LNCAP (cell line): Measurements from ENCODE around the gene PAPOLB.

Source experiments
- CTCF ChIP-seq: fragments of 450-650 bp; IDR thresholded peaks from 2 replicates; pipeline ENCODE4 v1.5.1; 2017; ENCODE audit warnings: mild to moderate bottlenecking

Gene PAPOLB

GRCh38 chr7:4861673-4862072 lies at the start of gene PAPOLB:
Gene PAPOLB, minus strand, starts transcription at chr7:4862030. Its CDS starts 220 bp downstream, at chr7:4861810.
- TF ChIP-seq CTCF = no peak

GRCh38 chr7:4911111-4911828 lies 49.4 kb upstream of the PAPOLB start:
- TF ChIP-seq CTCF = no peak

- no peak for TF ChIP-seq CTCF
These were observed 44.9 kb upstream of the PAPOLB start for GRCh38 chr7:4906682-4907081.

- TF ChIP-seq CTCF = no peak
These were observed 43.3 kb upstream of the PAPOLB start for GRCh38 chr7:4905171-4905570.

- TF ChIP-seq CTCF = no peak
These were observed 42.5 kb upstream of the PAPOLB start for GRCh38 chr7:4904346-4904745.

GRCh38 chr7:4895766-4896165 lies 33.9 kb upstream of the PAPOLB start:
- TF ChIP-seq CTCF = no peak

GRCh38 chr7:4894482-4894881 lies 32.7 kb upstream of the PAPOLB start:
- no peak for TF ChIP-seq CTCF
